GM18499 (cell line): Measurements from ENCODE around the gene CCDC80.
"Not testable (repeated sequence)": the region's sequence is repeated elsewhere in the genome, so short reads cannot be mapped to it uniquely, and the experiment has no call there.

Experiments
- ATAC-seq: cut with Tn5 transposase; IDR thresholded peaks from one replicate; pipeline ENCODE4 v1.9.1; 2021; ENCODE audit warnings: moderate number of reproducible peaks; ENCODE audit not compliant: insufficient read depth, unreplicated experiment

The CCDC80 gene

GRCh38 chr3:112670824-112671223 is 29.9 kb upstream of the CCDC80 start:
- ATAC-seq, result no peak

GRCh38 chr3:112667599-112667998 is 26.7 kb upstream of the CCDC80 start:
- ATAC-seq, result no peak

GRCh38 chr3:112665009-112665408 is 24.1 kb upstream of the CCDC80 start:
- ATAC-seq, result not testable (repeated sequence)

GRCh38 chr3:112656043-112656442 is 15.1 kb upstream of the CCDC80 start:
- no peak for ATAC-seq

GRCh38 chr3:112654979-112655378 is 14.0 kb upstream of the CCDC80 start:
- ATAC-seq, result no peak

GRCh38 chr3:112654492-112654891 is 13.5 kb upstream of the CCDC80 start:
- ATAC-seq, result no peak

- no peak for ATAC-seq
Measured at GRCh38 chr3:112653881-112654300, 12.9 kb upstream of the CCDC80 start.

GRCh38 chr3:112653209-112653871 is 12.4 kb upstream of the CCDC80 start:
- no peak for ATAC-seq

- no peak for ATAC-seq
Measured at GRCh38 chr3:112651516-112651915, 10.6 kb upstream of the CCDC80 start.

- no peak for ATAC-seq
Measured at GRCh38 chr3:112651071-112651470, 10.1 kb upstream of the CCDC80 start.

GRCh38 chr3:112650482-112650881 is 9.5 kb upstream of the CCDC80 start:
- no peak for ATAC-seq

GRCh38 chr3:112649478-112649735 is 8.5 kb upstream of the CCDC80 start:
- no peak for ATAC-seq

- no peak for ATAC-seq
Measured at GRCh38 chr3:112647122-112647521, 6.2 kb upstream of the CCDC80 start.

- ATAC-seq, result no peak
Measured at GRCh38 chr3:112646623-112647022, 5.7 kb upstream of the CCDC80 start.

GRCh38 chr3:112644453-112644852 is 3.5 kb upstream of the CCDC80 start:
- ATAC-seq, result no peak

GRCh38 chr3:112643621-112644240 is 2.8 kb upstream of the CCDC80 start:
- no peak for ATAC-seq

GRCh38 chr3:112642912-112643506 is 2.1 kb upstream of the CCDC80 start:
- ATAC-seq, result no peak

GRCh38 chr3:112640276-112640929 is 540 bp downstream of the CCDC80 start:
- ATAC-seq, result no peak

GRCh38 chr3:112639455-112640225 is 1.3 kb downstream of the CCDC80 start:
- ATAC-seq, result no peak

GRCh38 chr3:112638327-112639020 is 2.5 kb downstream of the CCDC80 start:
- ATAC-seq, result no peak
